CD8-positive, alpha-beta memory T cell (primary cell): Measurements from ENCODE around the gene HSFX3. TPM values are rescaled to one million over a fixed set of nuclear protein-coding genes. Genes with fewer than 3 reads are reported as not detected.
"Not testable (repeated sequence)": the region's sequence is repeated elsewhere in the genome, so short reads cannot be mapped to it uniquely, and the experiment has no call there.

ENCODE experiments used
- CTCF ChIA-PET: fragments of 350-600 bp; sonication (Branson Sonifier 250); formaldehyde crosslinking; loops from one replicate; lab custom pipeline; 2021; ENCODE audit warnings: antibody characterized with exemption; lab: Charles Lee
- POLR2A ChIA-PET: fragments of 350-600 bp; sonication (Branson Sonifier 250); formaldehyde crosslinking; loops from one replicate; lab custom pipeline; 2021; ENCODE audit warnings: antibody characterized with exemption; lab: Charles Lee
- DNase-seq, 5 donors: peaks; one replicate each; pipeline versions ENCODE4 v3.0.0 to v3.0.0-alpha.2; 2020 to 2022; ENCODE audit warnings: mixed read lengths in 1 of 5
- H3K27ac ChIP-seq: one replicate; pipeline ENCODE4 v1.7.0; 2013; ENCODE audit warnings: low read depth, mild to moderate bottlenecking, low read length, moderate library complexity
- H3K27me3 ChIP-seq: 2 replicates; pipeline ENCODE4 v1.7.0; 2013; ENCODE audit warnings: low read length, mild to moderate bottlenecking; ENCODE audit not compliant: insufficient read depth, poor library complexity, severe bottlenecking
- H3K36me3 ChIP-seq: 2 replicates; pipeline ENCODE4 v1.7.0; 2013; ENCODE audit warnings: mild to moderate bottlenecking, low read length, moderate library complexity; ENCODE audit not compliant: insufficient read depth
- H3K4me1 ChIP-seq: 2 replicates; pipeline ENCODE4 v1.7.0; 2013; ENCODE audit warnings: mild to moderate bottlenecking, low read length, moderate library complexity; ENCODE audit not compliant: insufficient read depth
- H3K4me3 ChIP-seq: 2 replicates; pipeline ENCODE4 v1.7.0; 2013; ENCODE audit warnings: mild to moderate bottlenecking, low read length
- H3K9me3 ChIP-seq: 2 replicates; pipeline ENCODE4 v1.7.0; 2013; ENCODE audit warnings: mild to moderate bottlenecking, low read length
- H3K27ac Mint-ChIP-seq, 8 donors: one replicate each; pipeline ENCODE4 v1.8.0; 2020 to 2021; ENCODE audit warnings: mixed read lengths in 8 of 8, mild to moderate bottlenecking in 6 of 8, inconsistent platforms in 3 of 8, moderate library complexity in 3 of 8
- H3K27me3 Mint-ChIP-seq, 2 donors: one replicate each; pipeline ENCODE4 v1.8.0; 2020 to 2021; ENCODE audit warnings: mixed read lengths in 2 of 2, mild to moderate bottlenecking in 1 of 2, moderate library complexity in 1 of 2
- H3K36me3 Mint-ChIP-seq, 3 donors: one replicate each; pipeline ENCODE4 v1.8.0; 2020 to 2021; ENCODE audit warnings: mixed read lengths in 3 of 3, inconsistent platforms in 1 of 3, mild to moderate bottlenecking in 1 of 3
- H3K4me1 Mint-ChIP-seq, 3 donors: one replicate each; pipeline ENCODE4 v1.8.0; 2020 to 2021; ENCODE audit warnings: mixed read lengths in 3 of 3, inconsistent platforms in 1 of 3, mild to moderate bottlenecking in 1 of 3
- H3K4me3 Mint-ChIP-seq, 7 donors: one replicate each; pipeline ENCODE4 v1.8.0; 2020 to 2021; ENCODE audit warnings: mixed read lengths in 7 of 7, mild to moderate bottlenecking in 6 of 7, moderate library complexity in 4 of 7, inconsistent platforms in 2 of 7
- H3K9me3 Mint-ChIP-seq, 5 donors: one replicate each; pipeline ENCODE4 v1.8.0; 2020 to 2022; ENCODE audit warnings: mixed read lengths in 5 of 5, mild to moderate bottlenecking in 3 of 5, moderate library complexity in 2 of 5, inconsistent platforms in 1 of 5
- polyA plus RNA-seq: library from polyadenylated mRNA; unstranded; fragments of 300-500 nt; fragmentation: Illumina TruSeq; gene quantifications from one replicate; pipeline ENCODE4 v1.2.3, GENCODE V29; 2021
- total RNA-seq, 2 experiments: library from RNA; stranded (reverse); gene quantifications; one replicate each; pipeline ENCODE4 v1.2.3, GENCODE V29; 2021

HSFX3 gene
- total and polyA plus RNA-seq, 3 experiments from 2014 or later: not detected

GRCh38 chrX:149503446-149503845 is 46.3 kb downstream of the HSFX3 start:
- H3K4me3 ChIP-seq, H3K9me3 ChIP-seq, H3K9me3 Mint-ChIP-seq, H3K27me3 ChIP-seq: not testable (repeated sequence)
- peaks cover 0 to 14% of the 10 kb centered on the region in 2 donors for H3K27me3 Mint-ChIP-seq
- ChIA-PET POLR2A (interaction anchor here (2.2 kb wide), 1 partner anchor 36 kb away, joined by 25 read pairs; the partner anchor contains the start of gene EOLA1), CTCF (interaction anchor here (1.3 to 3.6 kb wide), 2 partner anchors 9 to 37 kb away, joined by 4 to 25 read pairs; partner anchors contain the start of gene EOLA1)
- DNase-seq: peak; percentile 38 to 89 (median 69)
- H3K36me3 Mint-ChIP-seq: peaks cover 0 to 38% (median 0%) of the 10 kb centered on the region in 3 donors
- H3K36me3 ChIP-seq: peaks cover 23% of the 10 kb centered on the region
- peaks cover 24 to 41% (median 38%) of the 10 kb centered on the region in 3 donors for H3K4me1 Mint-ChIP-seq
- H3K4me1 ChIP-seq: peaks cover 33% of the 10 kb centered on the region
- H3K4me3 Mint-ChIP-seq: peak overlapping the region; percentile 86 to 99 (median 93)
- peak overlapping the region; percentile 99 for H3K27ac ChIP-seq
- peak overlapping the region; percentile 94 to 100 (median 99) for H3K27ac Mint-ChIP-seq

GRCh38 chrX:149502923-149503322 is 46.8 kb downstream of the HSFX3 start:
- H3K4me3 ChIP-seq, H3K9me3 Mint-ChIP-seq, DNase-seq, H3K9me3 ChIP-seq, POLR2A ChIA-PET, H3K27me3 ChIP-seq: not testable (repeated sequence)
- peaks cover 0 to 13% of the 10 kb centered on the region in 2 donors for H3K27me3 Mint-ChIP-seq
- peaks cover 24 to 46% (median 38%) of the 10 kb centered on the region in 3 donors for H3K4me1 Mint-ChIP-seq
- H3K4me1 ChIP-seq: peaks cover 33% of the 10 kb centered on the region
- H3K27ac Mint-ChIP-seq: peak overlapping the region; percentile 61 to 100 (median 88)
- CTCF ChIA-PET: interaction anchor here (1.3 to 3.6 kb wide), 2 partner anchors 10 to 38 kb away, joined by 4 to 25 read pairs; partner anchors contain the start of gene EOLA1
- H3K36me3 Mint-ChIP-seq: peaks cover 0 to 38% (median 0%) of the 10 kb centered on the region in 3 donors
- peaks cover 28% of the 10 kb centered on the region for H3K36me3 ChIP-seq
- peak overlapping the region in 2 of 7 donors; percentile 10 to 39 for H3K4me3 Mint-ChIP-seq
- peak overlapping the region; percentile 99 for H3K27ac ChIP-seq

- DNase-seq: no peak
- H3K4me1 Mint-ChIP-seq: peaks cover 22 to 57% (median 34%) of the 10 kb centered on the region in 3 donors
- H3K4me3 Mint-ChIP-seq: peak overlapping the region in 2 of 7 donors; percentile 41 to 72
- CTCF ChIA-PET: no interaction called here
- Histone ChIP-seq H3K27ac (no peak overlapping the region), H3K27me3 (no peaks in the 10 kb centered on the region), H3K4me3 (no peak overlapping the region), H3K9me3 (no peaks in the 10 kb centered on the region), H3K36me3 (peaks cover 56% of the 10 kb centered on the region), H3K4me1 (peaks cover 24% of the 10 kb centered on the region)
- peaks cover 0 to 10% of the 10 kb centered on the region in 2 donors for H3K27me3 Mint-ChIP-seq
- POLR2A ChIA-PET: no interaction called here
- peaks cover 4 to 37% (median 4%) of the 10 kb centered on the region in 3 donors for H3K36me3 Mint-ChIP-seq
- H3K27ac Mint-ChIP-seq: peak overlapping the region in 5 of 8 donors; percentile 29 to 99 (median 61)
- peaks cover 0 to 2% (median 0%) of the 10 kb centered on the region in 5 donors for H3K9me3 Mint-ChIP-seq
These were observed 50.0 kb downstream of the HSFX3 start for GRCh38 chrX:149499766-149500165.

- H3K9me3 Mint-ChIP-seq: no peaks in the 10 kb centered on the region
- no peaks in the 10 kb centered on the region for H3K27me3 ChIP-seq
- CTCF ChIA-PET: no interaction called here
- H3K4me1 Mint-ChIP-seq: peaks cover 22 to 57% (median 34%) of the 10 kb centered on the region in 3 donors
- H3K27ac Mint-ChIP-seq: peak overlapping the region in 2 of 8 donors; percentile 54 to 99
- no peak for DNase-seq
- POLR2A ChIA-PET: no interaction called here
- peaks cover 4 to 32% (median 4%) of the 10 kb centered on the region in 3 donors for H3K36me3 Mint-ChIP-seq
- H3K9me3 ChIP-seq: no peaks in the 10 kb centered on the region
- H3K4me1 ChIP-seq: peaks cover 16% of the 10 kb centered on the region
- no peak overlapping the region for H3K27ac ChIP-seq
- H3K36me3 ChIP-seq: peaks cover 64% of the 10 kb centered on the region
- peak overlapping the region in 1 of 7 donors; percentile 29 for H3K4me3 Mint-ChIP-seq
- H3K4me3 ChIP-seq: no peak overlapping the region
- H3K27me3 Mint-ChIP-seq: peaks cover 0 to 8% of the 10 kb centered on the region in 2 donors
These were observed 51.0 kb downstream of the HSFX3 start for GRCh38 chrX:149498767-149499166.

Other genes with a start within 250 kb of the HSFX3 start
- 10 to 100 TPM; 84.6 to 86.0 TPM for gene IDS, start 44.6 kb downstream of the HSFX3 start, total RNA-seq
- 145 TPM for gene IDS, start 44.6 kb downstream of the HSFX3 start, polyA plus RNA-seq
- 10 to 100 TPM; 33.4 to 35.3 TPM for gene EOLA1, start 8.9 kb downstream of the HSFX3 start, total RNA-seq
- 19.9 TPM for gene EOLA1, start 8.9 kb downstream of the HSFX3 start, polyA plus RNA-seq
- gene MAGEA9B, start 37.5 kb upstream of the HSFX3 start, total RNA-seq: not detected
- not detected for gene MAGEA9B, start 37.5 kb upstream of the HSFX3 start, polyA plus RNA-seq
- under 1 TPM; 0.29 to 0.57 TPM for gene HSFX2, start 45.4 kb upstream of the HSFX3 start, total RNA-seq
- gene HSFX2, start 45.4 kb upstream of the HSFX3 start, polyA plus RNA-seq: not detected
- 10 to 100 TPM; 29.1 to 29.2 TPM for gene TMEM185A, start 81.9 kb upstream of the HSFX3 start, total RNA-seq
- gene TMEM185A, start 81.9 kb upstream of the HSFX3 start, polyA plus RNA-seq: 20.0 TPM
- not detected for gene MAGEA11, start 162.1 kb upstream of the HSFX3 start, total RNA-seq
- not detected for gene MAGEA11, start 162.1 kb upstream of the HSFX3 start, polyA plus RNA-seq
- under 1 TPM in 1 of 2 experiments, not detected in 1; 0.29 TPM for gene HSFX1, start 224.1 kb upstream of the HSFX3 start, total RNA-seq
- gene HSFX1, start 224.1 kb upstream of the HSFX3 start, polyA plus RNA-seq: 0.14 TPM
- not detected for gene MAGEA9, start 232.0 kb upstream of the HSFX3 start, total RNA-seq
- gene MAGEA9, start 232.0 kb upstream of the HSFX3 start, polyA plus RNA-seq: not detected